GM12878 (cell line): ENCODE data around the gene RGS5. TPM values are rescaled to one million over a fixed set of nuclear protein-coding genes. Genes with fewer than 3 reads are reported as not detected.

ENCODE experiments used
- ATAC-seq: fragments of 200-7000 bp; cut with Tn5 transposase; 3 replicates; pipeline ENCODE4 v1.9.1; 2020; ENCODE audit warnings: mild to moderate bottlenecking, moderate library complexity
- BruUV-seq: library from RNA; stranded (reverse); fragments of 400-500 nt; replicated peaks from 2 replicates; lab custom pipeline; 2021; lab: Mats Ljungman, UMichigan
- CTCF ChIA-PET: fragments of 300-600 bp; sonication (Branson Sonifier 250); formaldehyde crosslinking; extraction: SDS; loops from one replicate; lab custom pipeline; 2021; ENCODE audit warnings: inconsistent platforms; lab: Yijun Ruan, JAX
- POLR2A ChIA-PET: fragments of 350-600 bp; formaldehyde crosslinking; extraction: SDS; loops from one replicate; lab custom pipeline; 2021; ENCODE audit warnings: inconsistent platforms; lab: Charles Lee
- RAD21 ChIA-PET: fragments of 300-600 bp; sonication (Branson Sonifier 250); formaldehyde crosslinking; loops from one replicate; lab custom pipeline; 2023; ENCODE audit warnings: antibody characterized with exemption; ENCODE audit not compliant: unreplicated experiment; lab: Charles Lee
- SMC1A ChIA-PET: fragments of 300-600 bp; sonication (Branson Sonifier 250); formaldehyde crosslinking; loops from one replicate; lab custom pipeline; 2023; ENCODE audit not compliant: unreplicated experiment, uncharacterized antibody; lab: Charles Lee
- DNase-seq: peaks from one replicate; pipeline ENCODE4 v3.0.0-alpha.2; 2011; ENCODE audit warnings: low read depth, low spot score
- FAIRE-seq: peaks from 3 replicates; lab custom pipeline; 2011; peaks lifted over from hg19 to GRCh38; lab: Jason Lieb, UNC
- H2AFZ ChIP-seq: 2 replicates; pipeline ENCODE4 v1.6.0; 2011; ENCODE audit warnings: low read depth, low read length, control low read depth; ENCODE audit not compliant: control insufficient read depth
- H3K27ac ChIP-seq: 2 replicates; pipeline ENCODE4 v1.5.1; 2011; ENCODE audit warnings: control low read depth; ENCODE audit not compliant: control insufficient read depth, insufficient read depth
- H3K27me3 ChIP-seq, 2 experiments: replicated peaks in 1 of 2; 2 replicates each; pipeline versions ENCODE4 v1.6.0 to v1.6.1; 2011; ENCODE audit warnings: low read length in 1 of 2; ENCODE audit not compliant: control insufficient read depth in 2 of 2, insufficient read depth in 2 of 2
- H3K36me3 ChIP-seq, 2 experiments: 2 replicates each; pipeline ENCODE4 v1.5.1; 2011; ENCODE audit warnings: low read length in 1 of 2; ENCODE audit not compliant: control insufficient read depth in 2 of 2, insufficient read depth in 2 of 2
- H3K4me1 ChIP-seq: 2 replicates; pipeline ENCODE4 v1.6.1; 2011; ENCODE audit warnings: mild to moderate bottlenecking, low read length, moderate library complexity, mixed read lengths; ENCODE audit not compliant: control insufficient read depth, insufficient read depth
- H3K4me2 ChIP-seq: 2 replicates; pipeline ENCODE4 v1.6.0; 2011; ENCODE audit warnings: control low read depth; ENCODE audit not compliant: control insufficient read depth, insufficient read depth
- H3K4me3 ChIP-seq: fragments of 200-600 bp; sonication (generic); 2 replicates; pipeline ENCODE4 v1.5.1; 2016
- H3K79me2 ChIP-seq: 2 replicates; pipeline ENCODE4 v1.6.0; 2011; ENCODE audit warnings: low read length; ENCODE audit not compliant: control insufficient read depth, insufficient read depth
- H3K9ac ChIP-seq: 2 replicates; pipeline ENCODE4 v1.8.0; 2011; ENCODE audit warnings: low read length, control low read depth, mixed read lengths; ENCODE audit not compliant: control insufficient read depth, insufficient read depth
- H3K9me3 ChIP-seq: replicated peaks from 3 replicates; pipeline ENCODE4 v1.5.1; 2011; ENCODE audit warnings: mild to moderate bottlenecking, low read length; ENCODE audit not compliant: control insufficient read depth, insufficient read depth
- H4K20me1 ChIP-seq: 2 replicates; pipeline ENCODE4 v1.6.0; 2011; ENCODE audit not compliant: control insufficient read depth, insufficient read depth
- CBX5 ChIP-seq: sonication (generic); IDR thresholded peaks from 2 replicates; pipeline ENCODE4 v1.6.1; 2016; ENCODE audit warnings: low read depth, moderate library complexity, mild to moderate bottlenecking, inconsistent platforms
- CREB1 ChIP-seq: IDR thresholded peaks from 2 replicates; pipeline ENCODE4 v1.6.1; 2012; ENCODE audit warnings: low read depth, mild to moderate bottlenecking, inconsistent platforms
- FOS ChIP-seq: IDR thresholded peaks from 3 replicates; pipeline ENCODE4 v1.6.1; 2011; ENCODE audit warnings: borderline replicate concordance; ENCODE audit not compliant: insufficient read length; ENCODE audit errors: extremely low read depth
- IKZF2 ChIP-seq, 2 experiments: fragments of 450-650 bp; IDR thresholded peaks; 2 replicates each; pipeline ENCODE4 v1.6.1; 2017; ENCODE audit warnings: mild to moderate bottlenecking in 2 of 2, moderate library complexity in 2 of 2
- MEF2A ChIP-seq: IDR thresholded peaks from 2 replicates; pipeline ENCODE4 v1.6.1; 2011; ENCODE audit warnings: low read depth, mild to moderate bottlenecking, low read length, moderate library complexity; ENCODE audit not compliant: insufficient read depth
- POU2F2 ChIP-seq: IDR thresholded peaks from 3 replicates; pipeline ENCODE4 v1.6.1; 2011; ENCODE audit warnings: low read depth, mild to moderate bottlenecking, low read length, borderline replicate concordance
- SPI1 ChIP-seq: IDR thresholded peaks from 2 replicates; pipeline ENCODE4 v1.6.1; 2011; ENCODE audit warnings: low read depth, mild to moderate bottlenecking, low read length, moderate library complexity, borderline replicate concordance; ENCODE audit not compliant: insufficient read depth
- SRF ChIP-seq, 2 experiments: IDR thresholded peaks; 2 replicates each; pipeline ENCODE4 v1.6.1; 2011; ENCODE audit warnings: low read depth in 2 of 2, low read length in 2 of 2, mild to moderate bottlenecking in 1 of 2, moderate library complexity in 1 of 2
- SUZ12 ChIP-seq: fragments of 200-600 bp; sonication (generic); IDR thresholded peaks from one replicate; pipeline ENCODE4 v1.6.1; 2018; ENCODE audit warnings: antibody characterized with exemption, mild to moderate bottlenecking; ENCODE audit not compliant: unreplicated experiment
- ZNF24 ChIP-seq: fragments of 450-650 bp; IDR thresholded peaks from 2 replicates; pipeline ENCODE4 v1.6.1; 2017; ENCODE audit warnings: antibody characterized with exemption, mild to moderate bottlenecking
- ZNF274 ChIP-seq: IDR thresholded peaks from one replicate; pipeline ENCODE4 v1.8.0; 2011; ENCODE audit not compliant: insufficient read length, insufficient read depth
- ZNF687 ChIP-seq: fragments of 450-650 bp; IDR thresholded peaks from 2 replicates; pipeline ENCODE4 v1.6.1; 2017; ENCODE audit warnings: mild to moderate bottlenecking, moderate library complexity
- ZZZ3 ChIP-seq: IDR thresholded peaks from 2 replicates; pipeline ENCODE4 v1.6.1; 2011; ENCODE audit warnings: low read depth; ENCODE audit not compliant: control insufficient read depth, insufficient read length
- WGBS: methylation state at CpG from one replicate; pipeline ENCODE4 v1.1.6; 2016; ENCODE audit warnings: low lambda C conversion rate; ENCODE audit not compliant: insufficient replicate concordance, insufficient coverage; ENCODE audit errors: missing lambda C conversion rate; 5-methylcytosine and 5-hydroxymethylcytosine counted together
- in situ Hi-C: fragments of 300-500 bp; cut with MboI; formaldehyde crosslinking; loops from 9 replicates; pipeline ENCODE4 v1.14.3; 2018; ENCODE audit warnings: mixed read lengths
- intact Hi-C: fragments of 100-400 bp; cut with micrococcal nuclease; formaldehyde crosslinking; loops from one replicate; pipeline ENCODE4 v1.14.2; 2022; ENCODE audit not compliant: unreplicated experiment
- polyA plus RNA-seq, 11 experiments: library from polyadenylated mRNA; depleted of rRNA in 4 of 11; unstranded in 6 of 11; stranded (reverse) in 5 of 11; fragments of >200 nt; fragmentation: Nextera tagmentation in 4 of 11; fragmentation: Illumina TruSeq in 1 of 11; extraction: Ambion mirVana in 4 of 11; extraction: Trizol in 1 of 11; gene quantifications; 1 replicate in 1 of 11; 2 replicates in 10 of 11; pipeline versions ENCODE4 v1.2.1 to v1.2.3, GENCODE V29; 2011 to 2016; ENCODE audit warnings: inconsistent platforms in 2 of 11, missing spikeins in 2 of 11, low read depth in 1 of 11
- total RNA-seq, 4 experiments: library from RNA; depleted of rRNA in 3 of 4; stranded (reverse); fragments of >200 nt in 3 of 4; fragmentation: Illumina TruSeq in 1 of 4; extraction: Trizol in 1 of 4; gene quantifications; 2 replicates each; pipeline versions ENCODE4 v1.2.1 to v1.2.3, GENCODE V29; 2013 to 2021
- TF ChIP-seq, protein P1 (sequence below): fragments of 450-650 bp; conservative IDR thresholded peaks from 2 replicates; pipeline ENCODE4 v1.6.1; 2017; ENCODE audit warnings: mild to moderate bottlenecking, moderate library complexity

The RGS5 gene
- total and polyA plus RNA-seq, 10 of the 15 experiments (the other 5 are each of a cell fraction or from before 2014, with no cell fraction given) = 0.63 to 7.4 (median 2.8) TPM

GRCh38 chr1:163128282-163128681 is 74.4 kb downstream of the RGS5 start:
- WGBS = 3% methylated on average over 2 of the region's 2 CpGs
- RAD21 ChIA-PET = no interaction called here
- in situ Hi-C loops = no loop called here
- intact Hi-C loops = no loop called here
- no peaks in the 10 kb centered on the region for H3K79me2 ChIP-seq
- H3K4me3 ChIP-seq = no peak overlapping the region
- SMC1A ChIA-PET = interaction anchor here (0.9 kb wide), 1 partner anchor 37 kb away, joined by 3 read pairs; no protein-coding TSS in a partner anchor
- TF ChIP-seq, protein P1, sequence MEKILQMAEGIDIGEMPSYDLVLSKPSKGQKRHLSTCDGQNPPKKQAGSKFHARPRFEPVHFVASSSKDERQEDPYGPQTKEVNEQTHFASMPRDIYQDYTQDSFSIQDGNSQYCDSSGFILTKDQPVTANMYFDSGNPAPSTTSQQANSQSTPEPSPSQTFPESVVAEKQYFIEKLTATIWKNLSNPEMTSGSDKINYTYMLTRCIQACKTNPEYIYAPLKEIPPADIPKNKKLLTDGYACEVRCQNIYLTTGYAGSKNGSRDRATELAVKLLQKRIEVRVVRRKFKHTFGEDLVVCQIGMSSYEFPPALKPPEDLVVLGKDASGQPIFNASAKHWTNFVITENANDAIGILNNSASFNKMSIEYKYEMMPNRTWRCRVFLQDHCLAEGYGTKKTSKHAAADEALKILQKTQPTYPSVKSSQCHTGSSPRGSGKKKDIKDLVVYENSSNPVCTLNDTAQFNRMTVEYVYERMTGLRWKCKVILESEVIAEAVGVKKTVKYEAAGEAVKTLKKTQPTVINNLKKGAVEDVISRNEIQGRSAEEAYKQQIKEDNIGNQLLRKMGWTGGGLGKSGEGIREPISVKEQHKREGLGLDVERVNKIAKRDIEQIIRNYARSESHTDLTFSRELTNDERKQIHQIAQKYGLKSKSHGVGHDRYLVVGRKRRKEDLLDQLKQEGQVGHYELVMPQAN = no peak
- TF ChIP-seq CREB1 (no peak), ZNF274 (no peak), ZNF24 (no peak), SRF (IDR thresholded peaks at IDR 0.05; ENCODE audit: low read depth in 2 of 2, low read length in 2 of 2) (no peak), MEF2A (no peak), SPI1 (no peak), FOS (no peak), IKZF2 (IDR thresholded peaks at IDR 0.05) (no peak), ZZZ3 (no peak), SUZ12 (no peak), POU2F2 (no peak), ZNF687 (no peak), CBX5 (no peak)
- ATAC-seq (no peak), DNase-seq (no peak), FAIRE-seq (no peak)
- POLR2A ChIA-PET = no interaction called here
- no peaks in the 10 kb centered on the region for H4K20me1 ChIP-seq
- CTCF ChIA-PET = interaction anchor here (0.7 to 1.3 kb wide), 3 partner anchors 47 to 280 kb away, joined by 3 read pairs; no protein-coding TSS in a partner anchor
- no peaks in the 10 kb centered on the region for H3K4me1 ChIP-seq
- H3K4me2 ChIP-seq = no peak overlapping the region
- no peak overlapping the region for H3K9ac ChIP-seq
- no peak overlapping the region for H3K27ac ChIP-seq
- BruUV-seq = no TSS peak
- no peaks in the 10 kb centered on the region for H3K36me3 ChIP-seq
- peaks cover 0 to 6% of the 10 kb centered on the region in 2 experiments; a peak in 2 of 4 replicates for H3K27me3 ChIP-seq
- no peak overlapping the region for H2AFZ ChIP-seq
- H3K9me3 ChIP-seq = no peaks in the 10 kb centered on the region
